Body of pancreas (tissue), 4 donors: ENCODE results near the gene OR5AN1. TPM values are rescaled to one million over a fixed set of nuclear protein-coding genes. Genes with fewer than 3 reads are reported as not detected.

ENCODE experiments used
- ATAC-seq: fragments of 150-250 bp; one replicate; pipeline ENCODE4 v1.9.1; 2016
- DNase-seq, 4 donors: peaks; one replicate each; pipeline ENCODE4 v3.0.0-alpha.2; 2019
- H3K27ac ChIP-seq, 4 donors: fragments of 200-600 bp; sonication (generic); 1 replicate in 3 of 4; 2 replicates in 1 of 4; pipeline versions ENCODE4 v1.5.1 to v1.6.1; 2016 to 2019; ENCODE audit warnings: mild to moderate bottlenecking in 1 of 4, mixed read lengths in 1 of 4, moderate library complexity in 1 of 4
- H3K27me3 ChIP-seq, 2 donors: fragments of 200-600 bp; sonication (generic); one replicate each; pipeline ENCODE4 v1.6.0; 2016; ENCODE audit warnings: mild to moderate bottlenecking in 1 of 2
- H3K36me3 ChIP-seq, 2 donors: fragments of 200-600 bp; sonication (generic); replicated peaks in 1 of 2; 2 replicates each; pipeline ENCODE4 v1.5.1; 2016; ENCODE audit warnings: low read depth in 2 of 2; ENCODE audit not compliant: insufficient read depth in 1 of 2
- H3K4me1 ChIP-seq: fragments of 200-600 bp; sonication (generic); one replicate; pipeline ENCODE4 v1.6.0; 2016
- H3K4me3 ChIP-seq, 2 donors: fragments of 200-600 bp; sonication (generic); 1 replicate in 1 of 2; 2 replicates in 1 of 2; pipeline ENCODE4 v1.5.1; 2016 to 2019
- H3K9me3 ChIP-seq, 3 donors: fragments of 200-600 bp; sonication (generic); 1 replicate in 2 of 3; 2 replicates in 1 of 3; pipeline ENCODE4 v1.5.1; 2016
- POLR2A ChIP-seq, 3 donors: fragments of 450-650 bp; IDR thresholded peaks; one replicate each; pipeline ENCODE4 v1.6.1; 2016; ENCODE audit warnings: antibody characterized with exemption in 3 of 3, mild to moderate bottlenecking in 2 of 3
- WGBS, 2 donors: methylation state at CpG; one replicate each; pipeline ENCODE4 v1.1.5; 2017; 5-methylcytosine and 5-hydroxymethylcytosine counted together
- intact Hi-C: fragments of 100-400 bp; cut with DNase I; formaldehyde crosslinking; loops from one replicate; pipeline ENCODE4 v1.15.1; 2023
- total RNA-seq, 2 donors: library from RNA; depleted of rRNA; stranded (reverse); fragments of >200 nt; gene quantifications; one replicate each; pipeline ENCODE4 v1.1.0, GENCODE V29; 2016
- TF ChIP-seq, protein P1 (sequence below), 7 experiments: fragments of 450-650 bp in 4 of 7; fragments of 200-600 bp in 3 of 7; sonication (generic) in 3 of 7; IDR thresholded peaks; one replicate each; pipeline ENCODE4 v1.5.1; 2016 to 2019; ENCODE audit warnings: antibody characterized with exemption in 7 of 7

Gene OR5AN1
- total RNA-seq, 2 donors from 2014 or later = not detected

GRCh38 chr11:59401262-59401552, 42.5 kb downstream of the OR5AN1 start:
- H3K27ac ChIP-seq = no peak overlapping the region
- intact Hi-C loops = no loop called here
- H3K4me1 ChIP-seq = no peaks in the 10 kb centered on the region
- H3K9me3 ChIP-seq = no peaks in the 10 kb centered on the region
- H3K4me3 ChIP-seq = no peak overlapping the region
- no peaks in the 10 kb centered on the region for H3K36me3 ChIP-seq
- TF ChIP-seq, protein P1, sequence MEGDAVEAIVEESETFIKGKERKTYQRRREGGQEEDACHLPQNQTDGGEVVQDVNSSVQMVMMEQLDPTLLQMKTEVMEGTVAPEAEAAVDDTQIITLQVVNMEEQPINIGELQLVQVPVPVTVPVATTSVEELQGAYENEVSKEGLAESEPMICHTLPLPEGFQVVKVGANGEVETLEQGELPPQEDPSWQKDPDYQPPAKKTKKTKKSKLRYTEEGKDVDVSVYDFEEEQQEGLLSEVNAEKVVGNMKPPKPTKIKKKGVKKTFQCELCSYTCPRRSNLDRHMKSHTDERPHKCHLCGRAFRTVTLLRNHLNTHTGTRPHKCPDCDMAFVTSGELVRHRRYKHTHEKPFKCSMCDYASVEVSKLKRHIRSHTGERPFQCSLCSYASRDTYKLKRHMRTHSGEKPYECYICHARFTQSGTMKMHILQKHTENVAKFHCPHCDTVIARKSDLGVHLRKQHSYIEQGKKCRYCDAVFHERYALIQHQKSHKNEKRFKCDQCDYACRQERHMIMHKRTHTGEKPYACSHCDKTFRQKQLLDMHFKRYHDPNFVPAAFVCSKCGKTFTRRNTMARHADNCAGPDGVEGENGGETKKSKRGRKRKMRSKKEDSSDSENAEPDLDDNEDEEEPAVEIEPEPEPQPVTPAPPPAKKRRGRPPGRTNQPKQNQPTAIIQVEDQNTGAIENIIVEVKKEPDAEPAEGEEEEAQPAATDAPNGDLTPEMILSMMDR (IDR thresholded peaks at IDR 0.05) = peak in 3 of 7 experiments; percentile 5 to 10 (median 8)
- no peak for TF ChIP-seq POLR2A (IDR thresholded peaks at IDR 0.05)
- 86 to 89% methylated on average over 2 of the region's 2 CpGs for WGBS, 2 donors
- H3K27me3 ChIP-seq = no peaks in the 10 kb centered on the region
- ATAC-seq (no peak), DNase-seq (no peak)

DNA sequence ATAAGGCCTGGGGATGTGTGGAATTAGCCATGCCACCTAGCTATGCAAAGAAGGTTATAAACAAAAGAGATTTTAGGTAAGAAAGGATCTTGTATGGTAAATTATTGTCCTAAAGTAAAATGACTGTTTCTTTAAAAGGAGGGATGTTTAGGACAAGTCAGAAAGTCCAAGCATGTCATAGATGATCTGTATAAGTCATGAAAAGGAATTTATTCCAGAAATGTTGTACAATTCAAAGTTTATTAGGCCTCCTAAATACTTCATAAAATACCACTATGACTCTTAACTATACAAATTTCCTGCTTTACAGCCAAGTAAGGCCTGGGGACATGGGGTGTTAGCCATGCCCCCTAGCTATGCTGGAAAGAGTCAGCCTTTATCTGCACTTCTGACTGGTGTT, 44.9 kb downstream of the OR5AN1 start:
- H3K4me1 ChIP-seq = no peaks in the 10 kb centered on the region
- H3K36me3 ChIP-seq = no peaks in the 10 kb centered on the region
- H3K27ac ChIP-seq = no peak overlapping the region
- H3K9me3 ChIP-seq = no peaks in the 10 kb centered on the region
- TF ChIP-seq, protein P1 (IDR thresholded peaks at IDR 0.05) = no peak
- TF ChIP-seq POLR2A (IDR thresholded peaks at IDR 0.05) = no peak
- no peak overlapping the region for H3K4me3 ChIP-seq
- intact Hi-C loops = no loop called here
- DNase-seq = no peak
- no peak for ATAC-seq
- H3K27me3 ChIP-seq = no peaks in the 10 kb centered on the region

DNA sequence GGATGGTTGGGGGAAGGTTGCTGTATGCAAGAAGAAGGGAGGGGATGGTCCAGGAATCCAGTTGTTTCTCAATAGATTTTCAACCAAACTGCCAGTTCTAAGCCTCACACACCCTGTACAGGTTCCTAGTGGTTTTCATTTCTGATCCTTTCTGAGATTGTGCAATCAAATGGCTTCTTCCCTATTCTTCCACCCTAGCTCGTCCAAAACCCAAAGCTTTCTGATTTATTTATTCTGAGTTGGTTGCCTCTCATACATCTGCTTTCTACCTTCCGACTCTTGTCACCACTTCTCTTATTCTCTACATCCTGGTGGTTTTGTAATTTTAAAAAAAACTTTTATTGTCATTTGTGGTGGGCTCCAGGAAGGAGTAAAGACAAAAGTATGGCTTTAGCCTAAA, 55.0 kb downstream of the OR5AN1 start:
- 43 to 74% methylated on average over 2 of the region's 2 CpGs for WGBS, 2 donors
- ATAC-seq = no peak

GRCh38 chr11:59415111-59415510, 56.4 kb downstream of the OR5AN1 start:
- DNase-seq (no peak), ATAC-seq (no peak)
- no peaks in the 10 kb centered on the region for H3K27me3 ChIP-seq
- no peaks in the 10 kb centered on the region for H3K36me3 ChIP-seq
- intact Hi-C loops = no loop called here
- H3K9me3 ChIP-seq = no peaks in the 10 kb centered on the region
- 57 to 85% methylated on average over 1 of the region's 1 CpG for WGBS, 2 donors
- no peaks in the 10 kb centered on the region for H3K4me1 ChIP-seq
- no peak overlapping the region for H3K4me3 ChIP-seq
- no peak for TF ChIP-seq POLR2A (IDR thresholded peaks at IDR 0.05)
- TF ChIP-seq, protein P1 (IDR thresholded peaks at IDR 0.05) = no peak
- no peak overlapping the region for H3K27ac ChIP-seq

More for the DNA sequence above, 55.0 kb downstream of the OR5AN1 start:
- no peak for TF ChIP-seq POLR2A (IDR thresholded peaks at IDR 0.05)
- TF ChIP-seq, protein P1 (IDR thresholded peaks at IDR 0.05) = no peak
- no peaks in the 10 kb centered on the region for H3K9me3 ChIP-seq
- no peak overlapping the region for H3K4me3 ChIP-seq
- no peak for DNase-seq
- H3K27ac ChIP-seq = no peak overlapping the region
- H3K36me3 ChIP-seq = no peaks in the 10 kb centered on the region
- H3K4me1 ChIP-seq = no peaks in the 10 kb centered on the region
- intact Hi-C loops = no loop called here
- no peaks in the 10 kb centered on the region for H3K27me3 ChIP-seq

DNA sequence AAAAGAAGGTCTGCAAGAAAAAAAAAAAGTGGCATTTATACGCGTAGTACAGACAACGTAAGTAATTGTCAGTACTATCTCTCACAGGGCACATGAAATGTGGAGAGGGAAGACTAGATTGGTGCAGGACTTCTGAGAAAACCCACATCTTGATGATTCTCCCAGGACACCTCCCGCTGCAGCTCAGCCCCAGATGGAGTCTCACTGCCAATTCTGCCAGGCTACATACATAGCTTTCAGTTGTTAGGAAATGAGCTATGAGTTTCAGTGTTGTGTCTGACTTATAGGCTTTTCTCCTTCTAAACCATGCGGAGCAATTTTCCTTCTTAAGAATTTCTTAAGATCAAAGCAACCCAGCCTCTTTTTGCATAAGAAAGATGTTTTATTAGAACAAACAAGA, 57.9 kb downstream of the OR5AN1 start:
- Histone ChIP-seq H3K4me3 (no peak overlapping the region), H3K27ac (no peak overlapping the region), H3K27me3 (no peaks in the 10 kb centered on the region), H3K9me3 (no peaks in the 10 kb centered on the region), H3K4me1 (no peaks in the 10 kb centered on the region), H3K36me3 (no peaks in the 10 kb centered on the region)
- ATAC-seq (no peak), DNase-seq (no peak)
- TF ChIP-seq, protein P1 (IDR thresholded peaks at IDR 0.05) = no peak
- TF ChIP-seq POLR2A (IDR thresholded peaks at IDR 0.05) = no peak
- intact Hi-C loops = no loop called here
- WGBS, 2 donors = 83 to 85% methylated on average over 5 of the region's 5 CpGs
